Activated T-helper 1 cell treated with anti-CD3 and anti-CD28 coated beads, Interleukin-2, amount 50 U/mL, for 16 hours (primary cell): ENCODE measurements around the gene PRIMPOL.
"Not testable (repeated sequence)": the region's sequence is repeated elsewhere in the genome, so short reads cannot be mapped to it uniquely, and the experiment has no call there.

Source experiments
- DNase-seq, 2 donors: peaks; one replicate each; pipeline ENCODE4 v3.0.0-alpha.2; 2020; ENCODE audit warnings: low read depth in 1 of 2, low spot score in 1 of 2

The PRIMPOL gene

GRCh38 chr4:184702114-184702513 is 52.6 kb downstream of the PRIMPOL start:
- DNase-seq: no peak

DNA sequence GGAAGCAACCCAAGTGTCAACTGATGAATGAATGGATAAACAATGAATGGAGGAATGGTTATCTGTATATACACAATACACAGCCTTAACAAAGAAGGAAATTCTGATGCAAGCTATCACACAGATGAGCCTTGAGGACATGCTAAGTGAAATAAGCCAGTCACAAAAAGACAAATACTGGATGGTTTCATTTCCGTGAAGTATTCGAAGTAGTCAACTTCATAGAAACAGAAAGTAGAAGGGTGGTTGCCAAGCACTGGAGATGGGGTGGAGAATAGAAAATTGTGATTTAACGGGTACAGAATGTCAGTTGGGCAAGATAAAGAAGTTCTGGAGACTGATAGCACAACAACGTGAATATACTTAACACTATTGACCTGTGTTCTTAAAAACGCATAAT is 56.2 kb downstream of the PRIMPOL start:
- DNase-seq: no peak

DNA sequence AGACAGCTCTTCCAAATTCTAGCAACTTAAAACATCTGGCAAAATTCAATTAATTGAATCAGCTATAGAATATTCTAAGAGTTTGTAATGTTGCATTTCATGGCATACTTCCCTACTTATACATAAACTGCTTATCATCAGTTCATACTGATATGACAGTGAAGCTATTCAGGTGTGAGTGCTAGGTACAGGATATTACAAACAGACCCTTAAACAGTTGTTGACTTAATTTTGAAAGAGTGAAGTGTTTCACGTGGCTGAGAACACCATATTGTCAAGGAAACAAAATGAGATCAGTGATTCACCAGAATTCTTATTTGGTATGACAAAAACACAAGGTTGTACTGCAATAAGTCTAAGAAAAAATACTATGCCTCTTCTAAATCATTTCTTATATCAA is 56.9 kb downstream of the PRIMPOL start:
- no peak for DNase-seq

DNA sequence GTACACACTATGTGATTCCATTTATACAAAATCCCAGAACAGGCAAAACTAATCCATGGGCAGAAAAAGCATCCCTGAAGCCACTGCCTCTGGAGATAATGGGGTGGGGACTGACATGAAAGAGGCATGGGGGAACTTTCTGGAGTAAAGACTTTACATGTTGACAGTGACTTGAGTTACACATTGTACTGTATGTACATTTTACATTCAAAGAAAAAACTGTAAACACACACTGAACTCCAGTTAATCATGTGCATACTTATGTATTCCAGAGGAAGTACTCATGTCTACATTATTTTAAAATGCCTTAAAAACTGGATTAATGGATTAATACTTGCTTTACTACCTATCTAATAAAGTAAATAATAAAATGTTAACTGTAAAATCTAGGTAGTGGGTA is 62.8 kb downstream of the PRIMPOL start:
- no peak for DNase-seq

- no peak for DNase-seq
These were observed 64.3 kb downstream of the PRIMPOL start for GRCh38 chr4:184713887-184714286.

DNA sequence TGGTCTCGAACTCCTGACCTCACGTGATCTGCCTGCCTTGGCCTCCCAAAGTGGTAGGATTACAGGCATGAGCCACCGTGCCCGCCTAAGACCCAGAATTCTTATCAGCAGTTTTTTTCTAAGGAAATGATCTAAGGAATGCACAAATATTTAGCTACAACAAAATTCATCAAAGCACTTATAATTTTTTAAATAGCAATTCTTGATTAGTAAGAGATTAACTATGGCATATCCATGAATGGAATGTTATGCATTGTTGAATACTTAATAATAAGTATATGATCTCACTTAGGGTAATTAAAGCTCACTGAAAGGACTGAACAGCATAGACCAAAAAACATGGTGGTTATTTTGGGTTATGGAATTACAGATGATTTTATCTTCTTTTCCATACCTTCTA is 66.0 kb downstream of the PRIMPOL start:
- no peak for DNase-seq

DNA sequence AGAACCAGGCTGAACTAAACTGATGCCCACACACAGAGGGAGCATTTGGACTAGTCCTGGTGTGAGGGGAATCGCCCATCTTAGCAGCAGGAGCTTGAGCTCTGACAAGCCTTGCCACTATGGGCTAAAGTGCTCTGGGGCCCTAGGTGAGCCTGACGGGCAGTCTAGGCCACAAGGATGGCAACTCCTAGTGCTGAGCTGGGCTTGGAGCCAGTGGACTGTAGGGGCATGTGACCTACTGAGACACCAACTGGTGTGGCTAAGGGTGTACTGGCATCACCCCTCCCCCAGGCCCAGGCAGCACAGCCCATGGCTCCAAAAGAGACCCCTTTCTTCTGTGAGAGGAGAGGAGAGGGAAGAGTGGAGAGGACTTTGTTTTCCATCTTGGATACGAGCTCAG is 69.9 kb downstream of the PRIMPOL start:
- DNase-seq: no peak

- no peak for DNase-seq
These were observed 71.7 kb downstream of the PRIMPOL start for GRCh38 chr4:184721254-184721653.

- DNase-seq: no peak
These were observed 73.3 kb downstream of the PRIMPOL start for GRCh38 chr4:184722798-184723197.

DNA sequence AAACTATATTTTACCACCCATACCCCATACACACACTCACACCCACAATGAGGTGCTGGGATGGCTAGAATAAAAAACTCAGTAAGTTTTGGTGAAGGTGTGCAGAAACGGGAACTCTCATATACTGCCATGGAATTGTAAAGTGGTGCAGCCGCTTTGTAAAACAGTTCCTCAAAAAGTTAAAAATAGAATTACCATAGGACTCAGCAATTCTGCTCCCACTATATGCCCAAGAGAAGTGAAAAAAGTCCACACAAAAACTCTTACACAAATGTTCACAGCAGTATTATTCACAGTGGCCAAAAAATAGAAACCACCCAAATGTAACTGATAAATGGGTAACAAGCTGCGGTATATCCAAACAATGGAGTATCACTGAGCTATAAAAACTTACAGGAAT is 77.9 kb downstream of the PRIMPOL start:
- no peak for DNase-seq

GRCh38 chr4:184728858-184729257 is 79.3 kb downstream of the PRIMPOL start:
- no peak for DNase-seq

- no peak for DNase-seq
These were observed 80.4 kb downstream of the PRIMPOL start for GRCh38 chr4:184729946-184730345.

GRCh38 chr4:184731056-184731455 is 81.5 kb downstream of the PRIMPOL start:
- no peak for DNase-seq

GRCh38 chr4:184732126-184732525 is 82.6 kb downstream of the PRIMPOL start:
- no peak for DNase-seq

- peak; percentile 84 to 95 for DNase-seq
These were observed 84.4 kb downstream of the PRIMPOL start, which contains the start of gene CENPU for GRCh38 chr4:184733654-184734524. Gene CENPU (minus strand): TSS chr4:184734096. CDS start chr4:184734062, 34 bp downstream.

- no peak for DNase-seq
These were observed 85.2 kb downstream of the PRIMPOL start for GRCh38 chr4:184734758-184735157.

GRCh38 chr4:184739575-184739974 is 90.0 kb downstream of the PRIMPOL start:
- DNase-seq: not testable (repeated sequence)

DNA sequence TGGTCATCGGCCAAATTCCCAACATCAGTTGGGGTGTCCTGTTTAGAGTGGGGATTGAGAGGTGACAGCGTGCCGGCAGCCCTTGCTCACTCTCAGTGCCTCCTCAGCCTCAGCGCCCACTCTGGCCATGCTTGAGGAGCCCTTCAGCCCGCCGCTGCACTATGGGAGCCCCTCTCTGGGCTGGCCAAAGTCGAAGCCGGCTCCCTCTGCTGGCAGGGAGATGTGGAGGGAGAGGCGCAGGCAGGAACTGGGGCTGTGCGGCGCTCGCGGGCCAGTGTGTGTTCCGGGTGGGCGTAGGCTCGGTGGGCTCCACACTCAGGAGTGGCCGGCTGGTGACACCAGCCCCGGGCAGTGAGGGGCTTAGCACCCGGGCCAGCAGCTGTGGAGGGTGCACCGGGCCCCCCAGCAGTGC is 91.4 kb downstream of the PRIMPOL start:
- no peak for DNase-seq

DNA sequence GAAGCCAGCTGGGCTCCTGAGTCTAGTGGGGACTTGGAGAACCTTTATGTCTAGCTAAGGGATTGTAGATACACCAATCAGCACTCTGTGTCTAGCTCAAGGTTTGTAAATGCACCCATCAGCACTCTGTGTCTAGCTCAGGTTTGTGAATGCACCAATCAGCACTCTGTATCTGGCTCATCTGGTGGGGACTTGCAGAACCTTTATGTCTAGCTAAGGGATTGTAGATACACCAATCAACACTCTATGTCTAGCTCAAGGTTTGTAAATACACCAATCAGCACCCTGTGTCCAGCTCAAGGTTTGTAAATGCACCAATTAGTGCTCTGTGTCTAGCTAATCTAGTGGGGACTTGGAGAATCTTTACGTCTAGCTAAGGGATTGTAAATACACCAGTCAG is 92.1 kb downstream of the PRIMPOL start:
- not testable (repeated sequence) for DNase-seq

GRCh38 chr4:184743650-184744049 is 94.1 kb downstream of the PRIMPOL start:
- DNase-seq: no peak

- no peak for DNase-seq
These were observed 94.7 kb downstream of the PRIMPOL start for GRCh38 chr4:184744236-184744635.
